Measurements from ENCODE around the gene BAZ2A. TPM values are rescaled to one million over a fixed set of nuclear protein-coding genes. Genes with fewer than 3 reads are reported as not detected.

Gene BAZ2A
- total RNA-seq, 2 experiments from 2014 or later: 110 to 113 TPM

GRCh38 chr12:56633468-56634241, 3.5 kb upstream of the BAZ2A start:
- CTCF ChIA-PET: interaction anchor here (1.0 to 4.4 kb wide), 4 partner anchors 11 to 119 kb away, joined by 5 to 54 read pairs (median 20); partner anchors contain the start of genes ATP5F1B and RBMS2
- H3K27ac Mint-ChIP-seq: peak overlapping the region; percentile 77
- H3K4me3 Mint-ChIP-seq: peak overlapping the region; percentile 82
- no peak for DNase-seq
- peaks cover 18% of the 10 kb centered on the region for H3K36me3 Mint-ChIP-seq
- peaks cover 62% of the 10 kb centered on the region for H3K4me1 Mint-ChIP-seq
- H3K9me3 Mint-ChIP-seq (ENCODE audit: low read depth): no peaks in the 10 kb centered on the region
- no peak for ATAC-seq
- no peaks in the 10 kb centered on the region for H3K27me3 Mint-ChIP-seq

GRCh38 chr12:56632701-56633467, 2.8 kb upstream of the BAZ2A start:
- ATAC-seq (no peak), DNase-seq (no peak)
- H3K27me3 Mint-ChIP-seq: no peaks in the 10 kb centered on the region
- H3K4me1 Mint-ChIP-seq: peaks cover 64% of the 10 kb centered on the region
- peaks cover 15% of the 10 kb centered on the region for H3K36me3 Mint-ChIP-seq
- no peaks in the 10 kb centered on the region for H3K9me3 Mint-ChIP-seq (ENCODE audit: low read depth)
- peak overlapping the region; percentile 81 for H3K27ac Mint-ChIP-seq
- H3K4me3 Mint-ChIP-seq: peak overlapping the region; percentile 55
- CTCF ChIA-PET: interaction anchor here (1.1 kb wide), 1 partner anchor 119 kb away, joined by 3 read pairs; no protein-coding TSS in a partner anchor

- DNase-seq (peak; percentile 81), ATAC-seq (peak; percentile 22)
- Mint-ChIP-seq H3K4me1 (peaks cover 63% of the 10 kb centered on the region), H3K27me3 (no peaks in the 10 kb centered on the region), H3K36me3 (peaks cover 12% of the 10 kb centered on the region), H3K27ac (peak overlapping the region; percentile 81), H3K9me3 (ENCODE audit: low read depth) (no peaks in the 10 kb centered on the region), H3K4me3 (peak overlapping the region; percentile 55)
- CTCF ChIA-PET: interaction anchor here (1.1 kb wide), 1 partner anchor 118 kb away, joined by 3 read pairs; no protein-coding TSS in a partner anchor
Observed at GRCh38 chr12:56631790-56632700, 1.9 kb upstream of the BAZ2A start.

- no peaks in the 10 kb centered on the region for H3K27me3 Mint-ChIP-seq
- H3K27ac Mint-ChIP-seq: peak overlapping the region; percentile 93
- CTCF ChIA-PET: interaction anchor here (0.6 to 3.6 kb wide), 12 partner anchors 7 to 501 kb away, joined by 3 to 21 read pairs (median 5); partner anchors contain the start of genes ATP5F1B, ESYT1 and NACA
- H3K36me3 Mint-ChIP-seq: peaks cover 25% of the 10 kb centered on the region
- no peaks in the 10 kb centered on the region for H3K9me3 Mint-ChIP-seq (ENCODE audit: low read depth)
- DNase-seq (peak; percentile 67), ATAC-seq (peak; percentile 14)
- H3K4me1 Mint-ChIP-seq: peaks cover 71% of the 10 kb centered on the region
- peak overlapping the region; percentile 92 for H3K4me3 Mint-ChIP-seq
Observed at GRCh38 chr12:56629459-56630179, 507 bp downstream of the BAZ2A start.

GRCh38 chr12:56628671-56629458, 1.3 kb downstream of the BAZ2A start:
- Mint-ChIP-seq H3K27me3 (no peaks in the 10 kb centered on the region), H3K9me3 (ENCODE audit: low read depth) (no peaks in the 10 kb centered on the region), H3K4me1 (peaks cover 73% of the 10 kb centered on the region), H3K27ac (peak overlapping the region; percentile 93), H3K36me3 (peaks cover 28% of the 10 kb centered on the region), H3K4me3 (peak overlapping the region; percentile 92)
- peak; percentile 86 for DNase-seq
- peak; percentile 16 for ATAC-seq
- CTCF ChIA-PET: interaction anchor here (0.7 to 3.6 kb wide), 17 partner anchors 8 to 501 kb away, joined by 3 to 21 read pairs (median 5); partner anchors contain the start of genes ATP5F1B, ESYT1, NACA and PTGES3

- ATAC-seq: no peak
- no peak overlapping the region for H3K4me3 Mint-ChIP-seq
Observed at GRCh38 chr12:56626701-56627100, 3.4 kb downstream of the BAZ2A start.

GRCh38 chr12:56622535-56622934, 7.6 kb downstream of the BAZ2A start:
- DNase-seq (no peak), ATAC-seq (no peak)
- peaks cover 46% of the 10 kb centered on the region for H3K4me1 Mint-ChIP-seq
- H3K27ac Mint-ChIP-seq: no peak overlapping the region
- no peaks in the 10 kb centered on the region for H3K9me3 Mint-ChIP-seq (ENCODE audit: low read depth)
- no peak overlapping the region for H3K4me3 Mint-ChIP-seq
- CTCF ChIA-PET: interaction anchor here (0.9 to 5.0 kb wide), 2 partner anchors 13 to 109 kb away, joined by 3 to 34 read pairs; no protein-coding TSS in a partner anchor
- peaks cover 38% of the 10 kb centered on the region for H3K36me3 Mint-ChIP-seq
- H3K27me3 Mint-ChIP-seq: no peaks in the 10 kb centered on the region

More at GRCh38 chr12:56626701-56627100, 3.4 kb downstream of the BAZ2A start:
- Mint-ChIP-seq H3K27me3 (no peaks in the 10 kb centered on the region), H3K36me3 (peaks cover 33% of the 10 kb centered on the region), H3K9me3 (ENCODE audit: low read depth) (no peaks in the 10 kb centered on the region), H3K4me1 (peaks cover 64% of the 10 kb centered on the region), H3K27ac (peak overlapping the region; percentile 69)
- CTCF ChIA-PET: interaction anchor here (1.4 to 3.6 kb wide), 3 partner anchors 10 to 113 kb away, joined by 3 to 21 read pairs (median 5); no protein-coding TSS in a partner anchor
- DNase-seq: no peak

- no peak for ATAC-seq
- Mint-ChIP-seq H3K36me3 (peaks cover 57% of the 10 kb centered on the region), H3K9me3 (ENCODE audit: low read depth) (no peaks in the 10 kb centered on the region), H3K4me3 (no peak overlapping the region), H3K4me1 (peaks cover 7% of the 10 kb centered on the region), H3K27ac (peak overlapping the region; percentile 42), H3K27me3 (no peaks in the 10 kb centered on the region)
- CTCF ChIA-PET: interaction anchor here (0.6 to 1.7 kb wide), 2 partner anchors 8 to 12 kb away, joined by 4 to 6 read pairs; no protein-coding TSS in a partner anchor
- DNase-seq: no peak
Observed at GRCh38 chr12:56616925-56617324, 13.2 kb downstream of the BAZ2A start.

- Mint-ChIP-seq H3K4me3 (no peak overlapping the region), H3K27ac (no peak overlapping the region), H3K4me1 (peaks cover 7% of the 10 kb centered on the region), H3K36me3 (peaks cover 63% of the 10 kb centered on the region), H3K9me3 (ENCODE audit: low read depth) (no peaks in the 10 kb centered on the region), H3K27me3 (no peaks in the 10 kb centered on the region)
- ATAC-seq (no peak), DNase-seq (no peak)
- CTCF ChIA-PET: interaction anchor here (0.6 to 1.7 kb wide), 2 partner anchors 8 to 13 kb away, joined by 4 to 6 read pairs; no protein-coding TSS in a partner anchor
Observed at GRCh38 chr12:56616244-56616643, 13.9 kb downstream of the BAZ2A start.

GRCh38 chr12:56614627-56615026, 15.5 kb downstream of the BAZ2A start:
- ATAC-seq (no peak), DNase-seq (no peak)
- Mint-ChIP-seq H3K27ac (no peak overlapping the region), H3K4me3 (no peak overlapping the region), H3K36me3 (peaks cover 65% of the 10 kb centered on the region), H3K4me1 (no peaks in the 10 kb centered on the region), H3K9me3 (ENCODE audit: low read depth) (no peaks in the 10 kb centered on the region), H3K27me3 (no peaks in the 10 kb centered on the region)
- CTCF ChIA-PET: no interaction called here

- DNase-seq: no peak
- Mint-ChIP-seq H3K36me3 (peaks cover 69% of the 10 kb centered on the region), H3K4me3 (no peak overlapping the region), H3K9me3 (ENCODE audit: low read depth) (no peaks in the 10 kb centered on the region), H3K4me1 (no peaks in the 10 kb centered on the region), H3K27me3 (no peaks in the 10 kb centered on the region), H3K27ac (no peak overlapping the region)
- CTCF ChIA-PET: no interaction called here
- ATAC-seq: no peak
Observed at GRCh38 chr12:56604355-56604754, 25.8 kb downstream of the BAZ2A start.

Data from activated CD8-positive, alpha-beta memory T cell treated with anti-CD3 and anti-CD28 coated beads, Interleukin-2, amount 10 ng/mL, durations not matched to agents 7 days and 5 days (primary cell).